ENCODE data around the gene PODNL1. TPM values are rescaled to one million over a fixed set of nuclear protein-coding genes. Genes with fewer than 3 reads are reported as not detected.

Gene PODNL1
- polyA plus RNA-seq, 5 donors: 1.2 to 2.3 (median 1.7) TPM

- no peak for DNase-seq
Observed at GRCh38 chr19:13959141-13959961, 21.1 kb upstream of the PODNL1 start.

GRCh38 chr19:13958043-13958442 lies 19.8 kb upstream of the PODNL1 start:
- no peak for DNase-seq

- DNase-seq: no peak
Observed at GRCh38 chr19:13957051-13957450, 18.8 kb upstream of the PODNL1 start.

GRCh38 chr19:13956365-13956744 lies 18.1 kb upstream of the PODNL1 start:
- no peak for DNase-seq

GRCh38 chr19:13955662-13956364 lies 17.6 kb upstream of the PODNL1 start:
- DNase-seq: no peak

- DNase-seq: no peak
Observed at GRCh38 chr19:13954185-13954584, 16.0 kb upstream of the PODNL1 start.

GRCh38 chr19:13952931-13953531 lies 14.8 kb upstream of the PODNL1 start:
- no peak for DNase-seq

GRCh38 chr19:13952154-13952930 lies 14.1 kb upstream of the PODNL1 start, which contains the start of gene DCAF15:
Gene DCAF15, plus strand, starts transcription at chr19:13952509. Its CDS starts 4 bp downstream, at chr19:13952513.
- peak; percentile 99 to 100 for DNase-seq

- DNase-seq: no peak
Observed at GRCh38 chr19:13951799-13952153, 13.6 kb upstream of the PODNL1 start.

GRCh38 chr19:13951043-13951442 lies 12.8 kb upstream of the PODNL1 start:
- no peak for DNase-seq

GRCh38 chr19:13946414-13946813 lies 8.2 kb upstream of the PODNL1 start:
- DNase-seq: no peak

GRCh38 chr19:13942023-13942684 lies 3.9 kb upstream of the PODNL1 start:
- DNase-seq: no peak

GRCh38 chr19:13937479-13938300 lies 527 bp downstream of the PODNL1 start:
- DNase-seq: no peak

- no peak for DNase-seq
Observed at GRCh38 chr19:13935765-13936510, 2.3 kb downstream of the PODNL1 start.

GRCh38 chr19:13934785-13935109 lies 3.5 kb downstream of the PODNL1 start:
- no peak for DNase-seq

- DNase-seq: no peak
Observed at GRCh38 chr19:13932911-13933393, 5.3 kb downstream of the PODNL1 start.

- DNase-seq: no peak
Observed at GRCh38 chr19:13932149-13932637, 6.0 kb downstream of the PODNL1 start.

- no peak for DNase-seq
Observed at GRCh38 chr19:13931391-13932148, 6.6 kb downstream of the PODNL1 start.

- no peak for DNase-seq
Observed at GRCh38 chr19:13930402-13930801, 7.8 kb downstream of the PODNL1 start.

Data from right lung (tissue), 5 donors.